GM19099 (cell line): ENCODE measurements around the gene ASB2.

Source experiments
- POLR2A ChIP-seq: IDR thresholded peaks from 3 replicates; pipeline ENCODE4 v1.6.1; 2011; ENCODE audit warnings: low read depth; ENCODE audit not compliant: insufficient read length; ENCODE audit errors: extremely low read depth

The ASB2 gene

DNA sequence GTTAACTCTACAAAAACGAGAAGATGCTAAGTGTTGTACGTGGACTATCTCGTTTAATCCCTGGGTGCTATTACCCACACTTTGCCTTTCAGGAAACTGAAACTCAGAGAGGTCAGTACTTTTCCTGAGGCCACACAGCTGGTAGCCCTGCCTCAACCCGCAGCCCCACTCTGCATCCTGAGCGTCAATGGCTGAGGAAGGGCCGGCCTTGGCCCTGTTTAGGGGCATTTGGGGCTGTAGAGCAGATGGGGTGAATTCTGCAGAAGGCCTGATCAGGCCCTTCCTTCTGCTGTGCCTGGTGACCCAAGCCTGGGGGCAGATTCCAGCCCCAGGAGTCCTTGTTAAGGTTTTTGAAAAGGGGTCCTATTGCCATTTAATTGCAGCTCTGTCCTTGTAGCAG is 17.0 kb upstream of the ASB2 start:
- no peak for TF ChIP-seq POLR2A

- no peak for TF ChIP-seq POLR2A
These were observed 15.3 kb upstream of the ASB2 start for GRCh38 chr14:93991649-93992048.

DNA sequence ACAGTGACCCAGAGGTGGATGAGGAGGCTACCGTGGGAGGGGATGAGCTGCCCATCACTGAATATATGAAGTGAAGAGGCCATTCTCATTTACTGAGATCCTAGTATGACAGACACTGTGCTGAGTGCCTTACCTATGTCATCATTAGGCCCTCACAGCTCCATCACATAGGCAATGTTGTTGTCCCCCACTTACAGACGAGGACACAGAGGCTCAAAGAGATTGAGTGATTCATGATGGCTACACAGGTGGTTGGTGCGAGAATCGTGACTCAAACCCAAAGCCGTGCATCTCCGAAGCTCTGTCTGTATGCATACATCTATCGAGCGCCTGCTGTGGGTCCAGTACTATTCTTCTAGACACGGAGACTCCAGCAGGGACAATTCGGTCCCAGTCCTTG is 14.8 kb upstream of the ASB2 start:
- no peak for TF ChIP-seq POLR2A

GRCh38 chr14:93989939-93990338 is 13.6 kb upstream of the ASB2 start:
- no peak for TF ChIP-seq POLR2A

DNA sequence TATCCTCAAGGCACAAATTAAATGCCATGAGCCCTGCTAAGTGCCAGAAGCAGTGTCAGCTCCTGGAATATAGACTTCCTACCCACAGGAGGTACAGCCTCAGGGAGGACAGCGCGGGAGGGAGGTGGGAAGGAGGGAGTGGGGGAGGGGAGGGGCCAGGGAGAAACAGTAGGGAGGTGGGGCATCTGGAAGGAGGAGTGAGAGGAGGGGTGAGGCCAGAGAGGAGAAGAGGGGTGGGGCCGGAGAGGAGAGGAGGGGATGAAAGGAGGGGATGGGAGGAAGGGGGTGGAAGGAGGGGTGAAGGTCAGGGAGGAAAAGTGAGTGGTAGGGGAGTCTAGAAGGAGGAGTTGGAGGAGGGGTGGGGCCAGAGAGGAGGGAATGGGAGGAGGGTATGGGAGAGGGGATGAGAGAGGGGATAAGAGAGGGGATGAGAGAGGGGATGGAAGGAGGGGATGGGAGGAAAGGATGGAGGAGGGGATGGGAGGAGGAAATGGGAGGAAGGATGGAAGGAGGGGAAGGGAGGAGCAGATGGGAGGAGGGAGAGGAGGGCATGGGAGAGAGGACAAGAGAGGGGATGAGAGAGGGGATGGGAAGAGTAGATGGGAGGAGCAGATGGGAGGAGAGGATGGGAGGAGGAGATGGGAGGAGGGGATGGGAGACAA is 11.6 kb upstream of the ASB2 start:
- no peak for TF ChIP-seq POLR2A

- no peak for TF ChIP-seq POLR2A
These were observed 11.0 kb upstream of the ASB2 start for GRCh38 chr14:93987376-93987775.

DNA sequence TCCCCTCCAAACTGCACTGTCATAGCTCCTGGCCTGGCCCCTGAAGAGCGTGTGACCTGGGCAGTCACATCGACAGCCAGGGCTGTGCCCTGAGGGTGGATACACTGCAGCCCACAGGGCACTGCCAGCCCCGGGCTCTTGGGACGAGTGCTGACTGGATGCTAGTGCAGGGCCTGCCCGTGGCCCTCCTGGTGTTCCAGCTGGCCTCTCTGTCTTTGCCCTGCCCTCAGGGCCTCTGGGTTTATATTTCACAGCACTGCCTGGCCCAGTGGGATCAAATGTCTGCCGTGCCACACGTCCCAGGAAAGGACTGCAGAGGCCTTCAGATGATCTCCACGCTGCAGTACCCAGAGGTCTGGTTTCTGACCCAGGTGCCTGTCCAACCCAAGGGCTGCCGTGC is 10.6 kb upstream of the ASB2 start:
- no peak for TF ChIP-seq POLR2A

GRCh38 chr14:93984987-93985410 is 8.6 kb upstream of the ASB2 start:
- TF ChIP-seq POLR2A: no peak

DNA sequence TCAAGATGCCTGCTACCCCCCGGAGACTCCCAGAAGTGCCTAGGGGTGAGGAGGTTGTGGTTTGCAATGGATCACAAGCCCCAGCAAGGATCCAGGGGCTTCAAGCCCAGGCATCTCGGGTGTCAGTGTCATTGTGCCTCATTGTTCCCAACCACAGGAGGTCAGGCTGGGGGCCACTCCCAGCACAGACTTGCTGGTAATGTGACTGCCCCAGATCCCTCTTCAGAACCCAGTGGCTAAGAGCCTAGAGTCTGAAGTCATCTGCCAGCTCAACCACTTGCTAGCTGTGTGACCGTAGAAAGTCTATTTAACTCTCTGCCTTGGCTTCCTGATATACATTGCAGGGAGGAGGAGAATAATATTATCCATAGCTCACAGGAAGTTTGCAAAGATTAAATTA is 7.7 kb upstream of the ASB2 start:
- TF ChIP-seq POLR2A: no peak

DNA sequence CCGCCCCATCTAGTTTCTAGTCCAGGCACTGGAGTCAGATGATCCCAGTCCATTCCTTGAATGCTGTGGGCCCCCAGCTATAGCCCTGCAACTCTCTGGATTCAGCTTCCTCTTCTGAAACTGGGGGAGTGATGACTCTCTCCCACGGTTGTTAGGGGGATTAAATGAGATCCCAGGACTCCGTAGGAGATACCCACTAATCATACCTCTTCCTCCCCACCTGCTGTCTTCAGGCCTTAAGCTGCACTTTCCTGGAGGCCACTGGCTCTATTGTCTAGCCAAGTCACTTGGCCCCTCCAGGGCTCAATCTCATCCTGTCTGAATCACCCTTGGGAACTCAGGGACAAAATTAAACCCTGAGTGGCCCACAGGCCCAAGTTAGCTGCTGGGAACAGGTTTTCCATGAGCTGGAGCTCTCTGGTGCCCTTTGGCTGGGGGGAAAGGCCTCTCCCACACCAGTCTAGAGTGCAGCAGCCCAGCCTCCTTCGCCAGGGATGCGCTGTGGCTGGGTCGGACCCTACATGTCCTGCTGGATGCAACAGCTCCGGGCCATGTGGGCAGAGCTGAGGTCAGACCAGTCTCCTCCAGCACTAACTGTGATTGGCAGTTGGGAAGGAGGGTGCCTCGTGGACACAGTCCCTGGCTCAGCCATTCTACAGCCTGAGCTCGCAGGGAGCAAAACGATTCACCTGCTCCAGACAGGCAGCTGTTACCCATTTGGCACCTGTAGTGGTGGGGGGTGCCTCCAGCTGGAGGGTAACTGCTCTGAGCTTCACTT is 6.0 kb upstream of the ASB2 start:
- TF ChIP-seq POLR2A: no peak

DNA sequence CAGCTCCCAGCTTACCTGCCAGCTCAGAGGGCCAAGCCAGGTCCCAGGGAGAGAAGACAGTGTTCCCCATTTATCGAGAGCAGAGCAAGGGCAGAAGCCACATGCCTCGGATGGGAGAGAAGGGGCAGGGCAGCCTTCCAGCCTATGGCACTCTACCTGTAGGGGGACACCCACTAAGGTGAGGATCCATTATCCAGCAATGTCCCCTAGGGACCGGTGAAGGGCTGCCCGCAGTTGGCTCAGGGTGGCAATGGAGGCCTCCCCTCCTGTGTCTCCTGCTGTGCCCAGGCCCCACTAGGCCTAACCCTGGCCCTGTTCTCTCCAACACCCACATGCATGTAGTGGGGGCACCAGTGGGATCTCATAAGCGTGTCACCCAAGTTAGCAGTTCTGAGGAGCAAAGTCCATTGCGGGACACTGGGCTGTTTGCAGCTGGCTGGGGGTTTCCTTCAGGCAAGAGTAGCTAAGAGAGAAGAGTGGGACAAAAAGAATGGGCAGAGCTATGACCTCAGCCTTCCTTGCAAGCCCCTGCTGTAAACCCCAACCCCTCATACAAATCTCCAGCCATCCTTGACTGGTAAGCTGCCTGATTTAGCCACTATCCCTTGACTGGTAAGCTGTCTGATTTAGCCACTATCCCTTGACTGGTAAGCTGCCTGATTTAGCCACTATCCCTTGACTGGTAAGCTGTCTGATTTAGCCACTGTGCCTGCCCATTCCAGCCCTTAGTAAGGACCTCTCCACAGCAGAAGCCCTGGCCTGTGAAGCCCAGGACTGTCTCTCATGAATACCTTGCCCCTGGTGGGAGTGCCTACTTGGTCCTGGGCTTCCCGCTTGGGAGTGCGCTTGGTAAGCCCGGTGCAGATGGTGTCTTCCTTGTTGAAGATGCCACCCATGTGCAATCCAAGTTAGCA is 5.2 kb upstream of the ASB2 start:
- TF ChIP-seq POLR2A: no peak

- no peak for TF ChIP-seq POLR2A
These were observed 4.3 kb upstream of the ASB2 start for GRCh38 chr14:93980456-93981201.

DNA sequence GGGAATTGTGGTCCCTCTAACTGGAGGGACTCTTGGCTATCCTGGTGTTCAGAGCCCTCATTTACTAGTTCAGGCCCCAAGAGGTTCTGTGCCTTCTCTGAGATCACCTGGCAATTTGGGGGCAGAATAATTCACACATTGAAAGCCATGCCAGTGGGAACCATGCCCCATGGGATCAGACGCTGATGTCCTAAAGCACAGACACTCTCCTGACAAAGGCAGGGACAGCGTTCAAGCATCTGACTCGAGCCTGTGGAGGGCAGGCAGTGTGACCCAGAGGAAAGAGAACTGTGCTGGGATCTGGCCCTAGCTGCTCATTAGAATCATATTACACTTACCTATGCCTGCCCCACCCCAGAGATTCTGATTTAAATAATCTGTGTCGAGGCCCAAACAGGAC is 2.4 kb upstream of the ASB2 start:
- TF ChIP-seq POLR2A: no peak

DNA sequence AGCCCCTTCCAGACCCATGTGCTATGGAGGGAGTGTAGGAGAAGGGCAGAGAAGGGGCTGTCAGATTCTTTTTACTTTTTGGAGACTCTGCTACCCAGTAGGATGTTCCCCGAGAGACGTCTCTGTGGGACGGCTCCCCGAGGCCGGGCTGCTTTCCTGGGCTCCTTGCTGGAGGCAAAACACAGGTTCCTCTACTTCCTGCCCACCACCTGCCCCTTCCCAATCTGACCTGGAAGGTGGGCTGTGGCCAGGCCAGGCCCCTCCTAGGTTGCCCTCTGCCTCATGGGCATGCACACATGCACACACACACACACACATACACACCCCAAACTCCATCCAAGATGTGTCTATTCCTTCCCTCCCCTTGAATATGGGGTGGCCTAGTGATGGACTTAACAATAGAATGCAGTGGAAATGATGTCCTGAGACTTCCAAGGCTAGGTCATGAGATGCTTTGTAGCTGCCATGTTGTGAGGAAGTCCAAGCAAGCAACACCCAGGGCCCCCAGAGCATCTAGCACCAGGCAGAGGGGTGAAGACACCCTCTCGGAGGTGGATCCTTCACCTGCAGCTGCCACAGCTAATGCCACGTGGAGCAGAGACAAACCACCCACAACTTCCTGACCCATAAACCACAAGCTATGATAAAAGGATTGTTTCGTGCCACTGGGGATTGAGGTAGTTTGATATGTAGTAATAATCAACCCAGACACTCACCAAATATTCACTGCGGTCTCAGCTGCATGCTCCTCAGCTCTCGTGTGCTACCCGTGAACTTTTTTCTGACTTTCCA is 1.6 kb upstream of the ASB2 start:
- no peak for TF ChIP-seq POLR2A
